Stimulated activated CD4-positive, alpha-beta T cell treated with anti-CD3 and anti-CD28 coated beads, Interleukin-15, amount 100 ng/mL, for 48 hours (primary cell): ENCODE measurements around the gene SSUH2.
"Not testable (repeated sequence)": the region's sequence is repeated elsewhere in the genome, so short reads cannot be mapped to it uniquely, and the experiment has no call there.

ENCODE experiments used
- DNase-seq, 2 donors: peaks; one replicate each; pipeline ENCODE4 v3.0.0-alpha.2; 2020; ENCODE audit warnings: low read depth in 2 of 2

The SSUH2 gene

DNA sequence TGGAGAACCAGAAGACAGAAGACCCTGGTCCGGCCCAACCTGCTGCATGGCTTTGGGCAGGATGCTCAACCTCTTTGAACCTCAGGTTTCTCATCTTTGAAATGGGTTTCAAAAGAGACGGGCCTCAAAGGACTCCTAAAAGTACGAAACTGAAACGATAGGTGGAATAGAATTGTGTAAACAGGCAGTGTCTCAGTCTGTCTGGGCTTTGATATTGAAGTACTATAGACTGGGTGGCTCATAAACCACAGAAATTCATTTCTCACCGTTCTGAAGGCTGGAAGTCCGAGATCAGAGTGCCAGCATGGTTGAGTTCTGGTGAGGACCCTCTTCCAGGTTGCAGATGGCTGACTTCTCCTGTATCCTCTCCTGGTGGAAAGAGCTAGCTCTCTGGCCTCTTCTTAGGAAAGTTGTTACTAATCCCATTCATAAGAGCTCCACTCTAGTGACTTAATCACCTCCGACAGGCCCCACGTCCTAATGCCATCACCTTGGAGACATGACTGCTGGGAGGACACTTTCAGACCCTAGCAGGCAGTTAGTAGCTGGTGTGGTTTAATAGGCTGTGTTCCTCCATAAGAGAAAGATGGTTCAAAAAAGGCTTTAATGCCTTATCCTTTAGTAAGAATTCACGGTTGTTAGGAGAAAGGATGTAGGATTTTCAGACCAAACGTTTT lies 35.7 kb downstream of the SSUH2 start:
- no peak for DNase-seq

DNA sequence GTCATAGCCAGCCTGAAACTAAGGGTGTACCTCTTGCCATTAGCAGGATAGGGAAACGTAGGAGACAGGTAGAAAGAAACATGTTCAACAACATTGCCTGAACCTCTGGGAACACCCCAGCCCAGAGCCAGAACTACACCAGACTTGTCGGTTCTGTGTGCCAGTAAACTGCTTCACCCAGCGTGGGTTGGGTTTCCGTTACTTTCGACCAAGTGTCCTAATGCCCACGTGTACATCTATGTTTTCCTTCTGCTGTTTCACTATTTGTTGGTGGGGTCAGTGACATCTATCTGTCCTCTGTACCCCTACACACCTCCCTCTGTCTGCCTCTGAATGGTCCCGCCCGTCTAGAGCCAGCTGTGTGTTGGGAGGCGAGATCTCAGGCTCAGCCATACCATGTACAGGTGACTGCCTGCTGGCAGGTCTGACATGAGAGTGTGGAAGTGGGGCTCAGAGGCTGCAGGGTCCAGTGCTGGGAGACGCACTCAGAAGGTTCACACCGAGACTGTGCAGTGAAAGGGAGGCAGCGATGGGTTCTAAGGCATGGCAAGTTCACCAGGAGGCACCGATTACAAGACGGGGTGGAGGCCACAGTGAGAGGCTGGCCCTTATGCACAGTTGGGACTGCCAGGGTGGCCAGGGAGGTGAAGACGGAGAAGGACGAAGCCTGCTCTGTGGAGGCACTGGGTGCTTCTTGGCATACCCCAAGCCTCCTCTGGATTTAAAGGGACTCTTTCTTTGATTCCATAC lies 36.4 kb downstream of the SSUH2 start:
- DNase-seq, result no peak

- DNase-seq, result no peak
These were observed 37.2 kb downstream of the SSUH2 start for GRCh38 chr3:8607234-8608040.

GRCh38 chr3:8606701-8607231 lies 37.8 kb downstream of the SSUH2 start:
- no peak for DNase-seq

DNA sequence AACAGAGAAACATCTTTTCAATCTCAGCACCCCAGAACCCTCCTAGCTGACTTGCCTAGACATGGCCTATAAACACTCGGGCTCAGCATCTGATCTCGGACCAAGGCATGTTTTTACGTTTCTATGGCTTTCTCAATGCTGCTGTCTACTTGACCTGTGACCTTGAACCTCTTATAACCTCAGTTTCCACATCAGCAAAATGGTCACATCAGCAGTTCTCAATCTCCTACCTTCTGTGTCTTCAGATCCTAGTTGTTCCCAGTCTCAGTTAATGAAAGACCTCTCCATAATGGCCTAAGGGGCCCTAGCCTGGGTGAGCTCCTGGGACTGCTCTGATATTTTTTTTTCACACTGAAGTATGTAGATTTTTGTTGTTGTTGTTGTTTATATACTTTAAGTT lies 39.6 kb downstream of the SSUH2 start:
- no peak for DNase-seq

- no peak for DNase-seq
These were observed 40.6 kb downstream of the SSUH2 start for GRCh38 chr3:8604006-8604405.

GRCh38 chr3:8603115-8603710 lies 41.4 kb downstream of the SSUH2 start:
- no peak for DNase-seq

GRCh38 chr3:8600457-8600856 lies 44.1 kb downstream of the SSUH2 start:
- no peak for DNase-seq

- no peak for DNase-seq
These were observed 45.5 kb downstream of the SSUH2 start for GRCh38 chr3:8599146-8599545.

GRCh38 chr3:8597219-8597853 lies 47.3 kb downstream of the SSUH2 start:
- no peak for DNase-seq

DNA sequence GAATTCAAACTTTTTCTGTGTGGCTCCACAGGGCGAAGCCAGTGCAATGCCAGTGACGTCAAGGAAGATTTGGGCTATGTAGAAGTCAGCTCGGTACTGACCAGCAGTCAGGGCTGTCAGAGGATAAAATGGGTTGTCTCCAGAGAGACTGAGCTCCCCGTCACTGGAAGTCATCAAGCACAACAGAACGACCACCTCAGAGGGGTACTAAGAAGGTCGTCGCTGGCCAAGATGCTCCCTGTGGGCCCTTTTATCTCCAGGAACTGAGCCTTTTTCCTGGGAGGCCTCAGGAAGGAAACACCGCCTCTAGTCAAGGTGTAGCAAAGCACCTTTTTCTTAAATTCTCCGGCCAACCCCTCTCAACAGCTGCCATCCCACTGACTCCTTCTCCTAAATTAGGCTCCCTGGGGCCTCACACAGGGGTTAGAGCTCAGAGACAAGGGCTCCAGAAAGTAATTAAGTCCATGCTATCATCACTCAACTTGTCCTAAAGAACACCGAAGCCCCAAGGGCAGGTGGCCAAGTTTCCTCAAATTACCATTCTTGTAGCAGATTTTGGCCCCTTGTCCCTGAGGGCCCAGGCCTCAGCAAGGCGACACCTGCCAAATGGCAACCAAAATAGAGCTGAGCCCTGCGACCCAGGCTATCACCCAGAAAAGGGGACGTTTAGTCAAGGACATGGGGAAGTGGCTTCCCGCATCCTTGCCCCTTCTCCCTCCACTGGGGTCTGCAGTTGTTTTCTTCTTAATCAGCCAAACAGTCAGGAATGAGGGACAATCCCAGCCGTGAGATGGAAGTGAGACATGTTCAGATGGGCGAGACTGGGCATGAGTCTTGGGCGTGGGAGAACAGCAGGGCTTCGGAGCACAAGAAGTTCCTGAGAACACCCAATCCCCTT lies 48.0 kb downstream of the SSUH2 start:
- no peak for DNase-seq

- no peak for DNase-seq
These were observed 48.9 kb downstream of the SSUH2 start for GRCh38 chr3:8595695-8596115.

DNA sequence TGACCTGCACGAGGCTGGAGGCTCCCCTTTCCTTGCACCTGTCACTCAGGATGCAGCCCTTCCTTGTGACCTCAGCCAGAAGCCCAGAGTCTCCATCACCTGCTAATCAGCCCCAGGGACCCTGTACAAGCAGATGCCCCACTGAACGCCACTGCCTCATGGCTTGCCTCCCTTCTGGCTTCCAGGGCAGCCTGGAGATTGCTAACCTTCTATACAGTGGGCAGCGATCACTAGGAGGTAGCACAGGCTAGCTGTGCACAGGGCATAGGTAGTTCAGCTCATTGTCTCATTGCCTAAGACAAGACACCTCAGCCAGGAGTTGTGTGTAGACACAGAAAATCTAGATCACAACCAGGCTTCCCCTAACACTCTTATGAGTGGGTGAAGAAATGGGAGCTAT lies 49.3 kb downstream of the SSUH2 start:
- no peak for DNase-seq

- DNase-seq, result no peak
These were observed 51.4 kb downstream of the SSUH2 start for GRCh38 chr3:8593021-8593827.

- DNase-seq, result no peak
These were observed 54.6 kb downstream of the SSUH2 start for GRCh38 chr3:8589880-8590556.

- no peak for DNase-seq
These were observed 59.9 kb downstream of the SSUH2 start for GRCh38 chr3:8584661-8585060.

DNA sequence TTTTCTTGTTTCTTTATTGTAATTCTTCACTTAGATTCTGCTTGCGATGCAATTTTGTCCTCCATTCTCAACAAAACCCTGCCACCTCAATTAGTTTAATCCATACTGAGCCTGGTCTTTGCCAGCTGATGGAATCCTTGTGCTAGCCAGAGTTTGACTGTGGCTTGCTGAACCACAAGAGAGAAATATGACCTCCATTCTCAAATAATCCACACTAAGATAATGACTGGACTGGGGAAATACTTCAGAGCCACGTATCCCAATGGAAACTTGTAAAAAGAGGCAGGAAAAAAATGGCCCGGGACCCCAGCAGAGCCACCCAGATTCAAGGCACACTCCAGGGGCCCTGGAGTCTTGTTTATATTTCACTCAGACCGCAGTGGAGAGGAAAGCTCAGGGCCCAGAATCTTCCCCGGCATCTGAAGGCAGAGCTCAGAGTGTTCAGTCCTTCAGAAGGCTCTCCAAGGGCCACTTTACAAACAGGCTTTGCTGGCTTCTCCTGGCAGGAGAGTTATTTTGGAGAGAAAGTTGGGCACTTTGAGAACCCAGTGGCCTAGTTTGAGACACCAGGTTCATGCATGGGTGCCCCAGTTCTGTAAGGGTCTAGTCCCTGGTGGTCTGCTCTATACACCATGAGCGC lies 62.7 kb downstream of the SSUH2 start:
- no peak for DNase-seq

DNA sequence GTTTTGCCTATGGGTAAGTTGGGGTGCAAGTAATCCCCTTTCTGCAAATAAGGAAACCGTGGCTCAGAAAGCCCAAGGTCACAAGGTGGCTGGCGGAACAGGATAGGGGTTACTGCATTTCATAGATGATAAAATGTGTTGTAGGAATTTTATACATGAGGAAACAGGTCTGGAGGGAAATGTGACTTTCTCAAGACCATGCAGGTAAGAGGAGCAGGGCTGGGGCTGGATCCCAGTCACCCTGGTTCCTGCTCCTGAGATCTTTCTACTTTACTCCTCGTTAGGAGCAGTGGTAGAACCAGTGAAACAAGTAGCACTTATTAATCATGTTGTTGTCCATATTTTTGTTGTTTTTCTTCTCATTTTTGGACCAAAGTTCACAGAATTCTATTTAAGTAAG lies 63.2 kb downstream of the SSUH2 start:
- DNase-seq, result no peak

DNA sequence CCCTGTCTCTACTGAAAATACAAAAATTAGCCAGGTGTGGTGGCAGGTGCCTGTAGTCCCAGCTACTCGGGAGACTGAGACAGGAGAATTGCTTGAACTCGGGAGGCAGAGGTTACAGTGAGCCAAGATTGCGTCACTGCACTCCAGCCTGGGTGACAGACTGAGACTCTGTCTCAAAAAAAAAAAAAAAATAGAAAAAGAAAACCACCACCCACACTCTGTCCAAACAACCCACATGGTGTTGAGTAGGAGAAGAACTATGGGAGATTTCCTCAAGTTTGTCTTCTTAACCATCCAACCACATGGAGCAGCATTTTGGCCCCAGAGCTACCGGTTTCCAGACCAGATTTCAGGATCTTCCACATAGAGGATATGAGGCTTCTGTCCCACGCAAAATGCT lies 64.2 kb downstream of the SSUH2 start:
- DNase-seq, result not testable (repeated sequence)
